ENCODE measurements around the gene KCNK15.

Gene KCNK15

GRCh38 chr20:44781118-44781517 lies 35.5 kb downstream of the KCNK15 start:
- in situ Hi-C loops (cut with HindIII; ENCODE audit: low sequenced_read_pairs) = no loop called here

GRCh38 chr20:44781791-44782190 lies 36.1 kb downstream of the KCNK15 start:
- in situ Hi-C loops (cut with HindIII; ENCODE audit: low sequenced_read_pairs) = no loop called here

GRCh38 chr20:44784688-44785087 lies 39.0 kb downstream of the KCNK15 start:
- in situ Hi-C loops (cut with HindIII; ENCODE audit: low sequenced_read_pairs) = no loop called here

- in situ Hi-C loops (cut with HindIII; ENCODE audit: low sequenced_read_pairs) = no loop called here
Observed at GRCh38 chr20:44785768-44786167, 40.1 kb downstream of the KCNK15 start.

- in situ Hi-C loops (cut with HindIII; ENCODE audit: low sequenced_read_pairs) = no loop called here
Observed at GRCh38 chr20:44787299-44787698, 41.6 kb downstream of the KCNK15 start.

- in situ Hi-C loops (cut with HindIII; ENCODE audit: low sequenced_read_pairs) = no loop called here
Observed at GRCh38 chr20:44788706-44789456, 43.2 kb downstream of the KCNK15 start.

GRCh38 chr20:44790638-44791393 lies 45.2 kb downstream of the KCNK15 start:
- in situ Hi-C loops (cut with HindIII; ENCODE audit: low sequenced_read_pairs) = loop anchor here (5.0 kb wide), 1 partner anchor 76 kb away; no protein-coding TSS in a partner anchor

GRCh38 chr20:44792796-44793195 lies 47.1 kb downstream of the KCNK15 start:
- in situ Hi-C loops (cut with HindIII; ENCODE audit: low sequenced_read_pairs) = loop anchor here (5.0 kb wide), 1 partner anchor 75 kb away; no protein-coding TSS in a partner anchor

- in situ Hi-C loops (cut with HindIII; ENCODE audit: low sequenced_read_pairs) = no loop called here
Observed at GRCh38 chr20:44795836-44796235, 50.2 kb downstream of the KCNK15 start.

GRCh38 chr20:44796311-44796710 lies 50.6 kb downstream of the KCNK15 start:
- in situ Hi-C loops (cut with HindIII; ENCODE audit: low sequenced_read_pairs) = no loop called here

GRCh38 chr20:44796758-44797457 lies 51.2 kb downstream of the KCNK15 start:
- in situ Hi-C loops (cut with HindIII; ENCODE audit: low sequenced_read_pairs) = no loop called here

- in situ Hi-C loops (cut with HindIII; ENCODE audit: low sequenced_read_pairs) = no loop called here
Observed at GRCh38 chr20:44799691-44800090, 54.0 kb downstream of the KCNK15 start.

GRCh38 chr20:44800391-44801046 lies 54.9 kb downstream of the KCNK15 start:
- in situ Hi-C loops (cut with HindIII; ENCODE audit: low sequenced_read_pairs) = no loop called here

Data from endothelial cell of hepatic sinusoid (primary cell).